SK-N-SH (cell line): ENCODE data around the gene DCDC2. TPM values are rescaled to one million over a fixed set of nuclear protein-coding genes. Genes with fewer than 3 reads are reported as not detected.

Experiments used
- CTCF ChIA-PET: fragments of 300-600, 350-600 bp; formaldehyde crosslinking; extraction: SDS; loops from one replicate; lab custom pipeline; 2021; lab: Yijun Ruan, JAX
- POLR2A ChIA-PET: fragments of 350-600 bp; sonication (Branson Sonifier 250); formaldehyde crosslinking; extraction: SDS; loops from one replicate; lab custom pipeline; 2020; ENCODE audit warnings: antibody characterized with exemption, inconsistent platforms; lab: Yijun Ruan, JAX
- DNase-seq: peaks from one replicate; pipeline ENCODE4 v3.0.0; 2012
- H2AFZ ChIP-seq: fragments of 200-600 bp; sonication (generic); 2 replicates; pipeline ENCODE4 v1.8.1; 2016; ENCODE audit warnings: antibody characterized with exemption, mild to moderate bottlenecking, low read depth
- H3F3A ChIP-seq: fragments of 200-600 bp; sonication (generic); replicated peaks from 2 replicates; pipeline ENCODE3; 2016; ENCODE audit warnings: antibody characterized with exemption, mild to moderate bottlenecking; ENCODE audit not compliant: insufficient read depth
- H3K27ac ChIP-seq, 2 experiments: fragments of 200-500 bp in 1 of 2; fragments of 200-600 bp in 1 of 2; sonication (Bioruptor generic) in 1 of 2; sonication (generic), shearing (Covaris generic) in 1 of 2; 2 replicates each; pipeline versions ENCODE4 v1.5.1 to v1.6.1; 2014 to 2016; ENCODE audit warnings: low read depth in 2 of 2, inconsistent platforms in 1 of 2, low read length in 1 of 2, mild to moderate bottlenecking in 1 of 2, mixed read lengths in 1 of 2
- H3K27me3 ChIP-seq: fragments of 200-600 bp; sonication (generic), shearing (Covaris generic); 2 replicates; pipeline ENCODE4 v1.6.1; 2016; ENCODE audit warnings: mixed run types; ENCODE audit not compliant: insufficient read depth
- H3K36me3 ChIP-seq, 2 experiments: fragments of 200-500 bp in 1 of 2; fragments of 200-600 bp in 1 of 2; sonication (Bioruptor generic) in 1 of 2; sonication (generic) in 1 of 2; replicated peaks in 1 of 2; 2 replicates each; pipeline versions ENCODE3 to v1.5.1; 2014 to 2016; ENCODE audit warnings: low read length in 1 of 2, mild to moderate bottlenecking in 1 of 2; ENCODE audit not compliant: insufficient read depth in 2 of 2, control insufficient read depth in 1 of 2
- H3K4me1 ChIP-seq, 2 experiments: fragments of 200-500 bp in 1 of 2; fragments of 200-600 bp in 1 of 2; sonication (Bioruptor generic) in 1 of 2; sonication (generic), shearing (Covaris generic) in 1 of 2; 2 replicates each; pipeline versions ENCODE4 v1.5.1 to v1.6.1; 2014 to 2016; ENCODE audit warnings: low read depth in 1 of 2, low read length in 1 of 2, mixed run types in 1 of 2; ENCODE audit not compliant: insufficient read depth in 2 of 2, control insufficient read depth in 1 of 2
- H3K4me2 ChIP-seq: fragments of 200-600 bp; sonication (generic), shearing (Covaris generic); 2 replicates; pipeline ENCODE4 v1.6.1; 2017; ENCODE audit warnings: mixed run types
- H3K4me3 ChIP-seq, 2 experiments: fragments of 200-500 bp in 1 of 2; fragments of 200-600 bp in 1 of 2; sonication (Bioruptor generic) in 1 of 2; sonication (generic), shearing (Covaris generic) in 1 of 2; 2 replicates each; pipeline versions ENCODE4 v1.5.1 to v1.8.1; 2014 to 2016; ENCODE audit warnings: low read depth in 2 of 2, inconsistent platforms in 1 of 2, low read length in 1 of 2, mild to moderate bottlenecking in 1 of 2, mixed read lengths in 1 of 2, moderate library complexity in 1 of 2
- H3K79me2 ChIP-seq: fragments of 200-600 bp; sonication (generic); 2 replicates; pipeline ENCODE4 v1.8.1; 2017; ENCODE audit warnings: mild to moderate bottlenecking; ENCODE audit not compliant: insufficient read depth
- H3K9ac ChIP-seq: fragments of 200-600 bp; sonication (generic); 2 replicates; pipeline ENCODE4 v1.6.1; 2017; ENCODE audit warnings: mixed run types
- H3K9me2 ChIP-seq: fragments of 200-600 bp; sonication (generic); 2 replicates; pipeline ENCODE4 v1.6.1; 2017; ENCODE audit warnings: mixed run types
- H3K9me3 ChIP-seq: fragments of 200-600 bp; sonication (generic); 2 replicates; pipeline ENCODE4 v1.6.1; 2017; ENCODE audit warnings: mixed run types, mild to moderate bottlenecking, moderate library complexity
- H4K20me1 ChIP-seq: fragments of 200-600 bp; sonication (generic); 2 replicates; pipeline ENCODE4 v1.6.1; 2017; ENCODE audit warnings: mild to moderate bottlenecking, mixed run types; ENCODE audit not compliant: insufficient read depth
- ELF1 ChIP-seq: IDR thresholded peaks from 2 replicates; pipeline ENCODE4 v1.4.0; 2012
- EP300 ChIP-seq, 2 experiments: IDR thresholded peaks; 2 replicates each; pipeline versions ENCODE4 v1.4.0 to v1.6.1; 2012; ENCODE audit warnings: borderline replicate concordance in 1 of 2, low read depth in 1 of 2, low read length in 1 of 2
- FOXM1 ChIP-seq: IDR thresholded peaks from 2 replicates; pipeline ENCODE4 v1.4.0; 2012; ENCODE audit warnings: low read depth, mild to moderate bottlenecking
- GABPA ChIP-seq: IDR thresholded peaks from 2 replicates; pipeline ENCODE4 v1.4.0; 2012; ENCODE audit warnings: low read depth, mild to moderate bottlenecking
- MXI1 ChIP-seq: IDR thresholded peaks from 2 replicates; pipeline ENCODE4 v1.6.1; 2012; ENCODE audit warnings: mild to moderate bottlenecking, low read depth, low read length, improper control_type of control experiment
- NFIC ChIP-seq: IDR thresholded peaks from 2 replicates; pipeline ENCODE4 v1.4.0; 2012; ENCODE audit warnings: borderline replicate concordance
- NRF1 ChIP-seq: IDR thresholded peaks from 2 replicates; pipeline ENCODE4 v1.6.1; 2012; ENCODE audit warnings: low read depth, mild to moderate bottlenecking, low read length
- PBX3 ChIP-seq: IDR thresholded peaks from 2 replicates; pipeline ENCODE4; 2012
- POLR2AphosphoS5 ChIP-seq: IDR thresholded peaks from 2 replicates; pipeline ENCODE4 v1.6.1; 2012; ENCODE audit warnings: low read depth, low read length
- RAD21 ChIP-seq: IDR thresholded peaks from 2 replicates; pipeline ENCODE4 v1.6.1; 2012; ENCODE audit warnings: mild to moderate bottlenecking, low read length
- REST ChIP-seq: IDR thresholded peaks from 2 replicates; pipeline ENCODE4 v1.6.1; 2012; ENCODE audit warnings: mild to moderate bottlenecking, low read depth, low read length, moderate library complexity
- RFX5 ChIP-seq: IDR thresholded peaks from 2 replicates; pipeline ENCODE4 v1.6.1; 2012; ENCODE audit warnings: mild to moderate bottlenecking, improper control_type of control experiment, low read length
- RXRA ChIP-seq: IDR thresholded peaks from 2 replicates; pipeline ENCODE4 v1.4.0; 2012; ENCODE audit warnings: low read depth, mild to moderate bottlenecking, borderline replicate concordance
- SIN3A ChIP-seq: IDR thresholded peaks from 2 replicates; pipeline ENCODE4 v1.6.1; 2012; ENCODE audit warnings: low read depth, mild to moderate bottlenecking, low read length, moderate library complexity, borderline replicate concordance
- TAF1 ChIP-seq: IDR thresholded peaks from 2 replicates; pipeline ENCODE4 v1.6.1; 2012; ENCODE audit warnings: low read depth, mild to moderate bottlenecking, low read length, moderate library complexity, borderline replicate concordance
- TEAD4 ChIP-seq: IDR thresholded peaks from 2 replicates; pipeline ENCODE4 v1.4.0; 2012; ENCODE audit warnings: mild to moderate bottlenecking, borderline replicate concordance; ENCODE audit not compliant: insufficient read depth
- USF1 ChIP-seq: IDR thresholded peaks from 2 replicates; pipeline ENCODE4 v1.4.0; 2012; ENCODE audit warnings: low read depth, borderline replicate concordance
- YY1 ChIP-seq: IDR thresholded peaks from 2 replicates; pipeline ENCODE4 v1.4.0; 2012; ENCODE audit warnings: low read depth, mild to moderate bottlenecking
- WGBS: methylation state at CpG from one replicate; pipeline ENCODE4 v1.1.6; 2017; ENCODE audit warnings: low lambda C conversion rate; 5-methylcytosine and 5-hydroxymethylcytosine counted together
- polyA plus RNA-seq, 3 experiments: library from polyadenylated mRNA; depleted of rRNA; stranded (reverse); fragments of >200 nt; gene quantifications; 2 replicates each; pipeline ENCODE4 v1.2.3, GENCODE V29; 2012

Gene DCDC2
- polyA plus RNA-seq, 1 of the 3 experiments (the other 2 are of a cell fraction), result not detected

GRCh38 chr6:24334285-24334684 is 23.6 kb downstream of the DCDC2 start:
- DNase-seq, result no peak
- 58% methylated on average over 2 of the region's 2 CpGs for WGBS
- Histone ChIP-seq H3K27me3 (no peaks in the 10 kb centered on the region), H3K9me2 (no peaks in the 10 kb centered on the region), H3K4me1 (no peaks in the 10 kb centered on the region), H3K36me3 (no peaks in the 10 kb centered on the region), H3K4me3 (no peak overlapping the region), H3F3A (no peaks in the 10 kb centered on the region), H3K27ac (no peak overlapping the region), H3K9ac (no peak overlapping the region), H2AFZ (no peak overlapping the region), H3K4me2 (no peak overlapping the region), H4K20me1 (no peaks in the 10 kb centered on the region), H3K79me2 (no peaks in the 10 kb centered on the region), H3K9me3 (no peaks in the 10 kb centered on the region)
- TF ChIP-seq ELF1 (no peak), RFX5 (no peak), FOXM1 (no peak)
- ChIA-PET POLR2A (no interaction called here), CTCF (no interaction called here)

- Histone ChIP-seq H3K79me2 (no peaks in the 10 kb centered on the region), H3K9me2 (no peaks in the 10 kb centered on the region), H3K27me3 (no peaks in the 10 kb centered on the region), H3K4me3 (no peak overlapping the region), H3K4me1 (no peaks in the 10 kb centered on the region), H3K9ac (no peak overlapping the region), H4K20me1 (no peaks in the 10 kb centered on the region), H3F3A (no peaks in the 10 kb centered on the region), H2AFZ (no peak overlapping the region), H3K9me3 (no peaks in the 10 kb centered on the region), H3K4me2 (no peak overlapping the region), H3K27ac (no peak overlapping the region), H3K36me3 (no peaks in the 10 kb centered on the region)
- CTCF ChIA-PET, result interaction anchor here (0.7 kb wide), 1 partner anchor 57 kb away, joined by 3 read pairs; no protein-coding TSS in a partner anchor
- no peak for DNase-seq
- POLR2A ChIA-PET, result no interaction called here
- 43% methylated on average over 2 of the region's 2 CpGs for WGBS
- no peak for TF ChIP-seq RXRA
- TF ChIP-seq TEAD4, result no peak
Observed at GRCh38 chr6:24332317-24332716, 25.5 kb downstream of the DCDC2 start.

GRCh38 chr6:24330137-24330732 is 27.6 kb downstream of the DCDC2 start:
- H3K4me3 ChIP-seq, result no peak overlapping the region
- ChIA-PET POLR2A (no interaction called here), CTCF (interaction anchor here (1.1 to 2.2 kb wide), 4 partner anchors 22 to 47 kb away, joined by 3 to 6 read pairs (median 4); no protein-coding TSS in a partner anchor)
- DNase-seq, result no peak
- H3K9ac ChIP-seq, result no peak overlapping the region
- 34% methylated on average over 4 of the region's 4 CpGs for WGBS
- no peaks in the 10 kb centered on the region for H3K9me2 ChIP-seq
- no peaks in the 10 kb centered on the region for H3K27me3 ChIP-seq
- H3F3A ChIP-seq, result no peaks in the 10 kb centered on the region
- no peaks in the 10 kb centered on the region for H3K79me2 ChIP-seq
- no peak overlapping the region for H3K4me2 ChIP-seq
- H3K27ac ChIP-seq, result no peak overlapping the region
- no peaks in the 10 kb centered on the region for H4K20me1 ChIP-seq
- H3K9me3 ChIP-seq, result no peaks in the 10 kb centered on the region
- H3K4me1 ChIP-seq, result no peaks in the 10 kb centered on the region
- no peak overlapping the region for H2AFZ ChIP-seq
- no peaks in the 10 kb centered on the region for H3K36me3 ChIP-seq
- TF ChIP-seq MXI1, result no peak
- no peak for TF ChIP-seq TAF1
- TF ChIP-seq USF1, result no peak
- no peak for TF ChIP-seq SIN3A
- TF ChIP-seq REST, result no peak
- TF ChIP-seq NFIC, result no peak
- TF ChIP-seq RAD21, result no peak
- no peak for TF ChIP-seq RXRA
- TF ChIP-seq YY1, result no peak
- TF ChIP-seq POLR2AphosphoS5, result no peak
- no peak for TF ChIP-seq EP300 (IDR thresholded peaks at IDR 0.05; ENCODE audit: borderline replicate concordance in 1 of 2, low read depth in 1 of 2, low read length in 1 of 2)
- no peak for TF ChIP-seq PBX3
- TF ChIP-seq GABPA, result no peak
- TF ChIP-seq NRF1, result no peak
- TF ChIP-seq ELF1, result no peak
